Neural cell (in vitro differentiated cells): ENCODE data around the gene NR2E1. TPM values are rescaled to one million over a fixed set of nuclear protein-coding genes. Genes with fewer than 3 reads are reported as not detected.

Source experiments
- H2AFZ ChIP-seq: fragments of 200-600, 300-800 bp; sonication (generic), shearing (Covaris generic); 2 replicates; pipeline ENCODE4 v1.6.0; 2014; ENCODE audit warnings: low read depth, mild to moderate bottlenecking, antibody characterized with exemption, low read length, moderate library complexity
- H3F3A ChIP-seq: fragments of 200-600 bp; shearing (Covaris generic); 2 replicates; pipeline ENCODE4 v1.6.1; 2016; ENCODE audit warnings: mild to moderate bottlenecking, moderate library complexity, mixed read lengths, antibody characterized with exemption, low read length; ENCODE audit not compliant: insufficient read depth, poor library complexity, severe bottlenecking
- H3K27ac ChIP-seq: fragments of 200-600, 300-800 bp; sonication (generic), shearing (Covaris generic); 2 replicates; pipeline ENCODE4 v1.5.1; 2014; ENCODE audit warnings: mild to moderate bottlenecking, low read length, moderate library complexity
- H3K27me3 ChIP-seq: fragments of 300-800, 200-600 bp; sonication (generic), shearing (Covaris generic); 2 replicates; pipeline ENCODE4 v1.6.0; 2014; ENCODE audit warnings: mild to moderate bottlenecking, low read depth, low read length, moderate library complexity; ENCODE audit not compliant: insufficient read depth
- H3K36me3 ChIP-seq: fragments of 300-800, 200-600 bp; sonication (generic), shearing (Covaris generic); 2 replicates; pipeline ENCODE4 v1.5.1; 2014; ENCODE audit warnings: mild to moderate bottlenecking, antibody characterized with exemption, low read length, moderate library complexity; ENCODE audit not compliant: insufficient read depth
- H3K4me2 ChIP-seq: fragments of 300-800, 200-600 bp; sonication (generic), shearing (Covaris generic); 2 replicates; pipeline ENCODE4 v1.6.0; 2014; ENCODE audit warnings: mild to moderate bottlenecking, low read length
- H3K4me3 ChIP-seq: fragments of 300-800, 200-600 bp; sonication (generic), shearing (Covaris generic); 2 replicates; pipeline ENCODE4 v1.5.1; 2014; ENCODE audit warnings: mild to moderate bottlenecking, low read length, moderate library complexity
- H3K79me2 ChIP-seq: fragments of 200-600 bp; shearing (Covaris generic); replicated peaks from 2 replicates; pipeline ENCODE4 v1.6.0; 2014; ENCODE audit warnings: mild to moderate bottlenecking, low read length, moderate library complexity; ENCODE audit not compliant: insufficient read depth
- H3K9ac ChIP-seq: fragments of 300-800, 200-600 bp; sonication (generic), shearing (Covaris generic); 2 replicates; pipeline ENCODE4 v1.6.1; 2016; ENCODE audit warnings: mild to moderate bottlenecking, low read length, mixed read lengths
- H3K9me2 ChIP-seq: fragments of 200-600 bp; shearing (Covaris generic); 2 replicates; pipeline ENCODE4 v1.6.1; 2016; ENCODE audit warnings: mild to moderate bottlenecking, low read length, mixed read lengths; ENCODE audit not compliant: insufficient read depth
- H3K9me3 ChIP-seq: fragments of 200-600, 300-800 bp; sonication (generic), shearing (Covaris generic); 2 replicates; pipeline ENCODE4 v1.6.1; 2016; ENCODE audit warnings: mild to moderate bottlenecking, mixed run types, low read length, moderate library complexity, mixed read lengths
- H4K20me1 ChIP-seq: fragments of 200-600 bp; shearing (Covaris generic); 2 replicates; pipeline ENCODE4 v1.6.1; 2016; ENCODE audit warnings: mild to moderate bottlenecking, mixed run types; ENCODE audit not compliant: insufficient read depth
- EP300 ChIP-seq: fragments of 450-650 bp; conservative IDR thresholded peaks from 2 replicates; pipeline ENCODE4 v1.6.1; 2014; ENCODE audit warnings: antibody characterized with exemption, mild to moderate bottlenecking, moderate library complexity; ENCODE audit not compliant: poor library complexity, severe bottlenecking
- EZH2 ChIP-seq: fragments of 200-600, 300-800 bp; shearing (Covaris generic), sonication (generic); IDR thresholded peaks from 2 replicates; pipeline ENCODE4 v1.6.1; 2014; ENCODE audit warnings: antibody characterized with exemption, low read length, borderline replicate concordance, mild to moderate bottlenecking; ENCODE audit not compliant: insufficient read depth, poor library complexity, severe bottlenecking
- MXI1 ChIP-seq: fragments of 450-650 bp; conservative IDR thresholded peaks from 2 replicates; pipeline ENCODE4 v1.6.1; 2014; ENCODE audit warnings: antibody characterized with exemption, mild to moderate bottlenecking; ENCODE audit not compliant: poor library complexity, severe bottlenecking
- POLR2AphosphoS5 ChIP-seq: IDR thresholded peaks from 2 replicates; pipeline ENCODE4 v1.6.1; 2012
- RAD21 ChIP-seq: fragments of 450-650 bp; conservative IDR thresholded peaks from 2 replicates; pipeline ENCODE4 v1.6.1; 2014; ENCODE audit warnings: antibody characterized with exemption, mild to moderate bottlenecking, moderate library complexity
- SMC3 ChIP-seq: fragments of 450-650 bp; conservative IDR thresholded peaks from 2 replicates; pipeline ENCODE4 v1.6.1; 2014; ENCODE audit warnings: antibody characterized with exemption, mild to moderate bottlenecking, moderate library complexity; ENCODE audit not compliant: poor library complexity
- TAF1 ChIP-seq: IDR thresholded peaks from 2 replicates; pipeline ENCODE4 v1.6.1; 2012; ENCODE audit warnings: low read depth
- polyA plus RNA-seq: library from polyadenylated mRNA; depleted of rRNA; stranded (reverse); fragments of >200 nt; gene quantifications from 2 replicates; pipeline ENCODE4 v1.2.3, GENCODE V29; 2014
- TF ChIP-seq, protein P1 (sequence below): fragments of 450-650 bp; IDR thresholded peaks from 2 replicates; pipeline ENCODE4 v1.5.1; 2014; ENCODE audit warnings: antibody characterized with exemption, mild to moderate bottlenecking, moderate library complexity; ENCODE audit not compliant: poor library complexity, severe bottlenecking
- TF ChIP-seq, protein P2 (sequence below): IDR thresholded peaks from 2 replicates; pipeline ENCODE4 v1.6.1; 2012; ENCODE audit warnings: borderline replicate concordance

NR2E1 gene
- polyA plus RNA-seq, 1 donor from 2014 or later = 1.3 TPM

DNA sequence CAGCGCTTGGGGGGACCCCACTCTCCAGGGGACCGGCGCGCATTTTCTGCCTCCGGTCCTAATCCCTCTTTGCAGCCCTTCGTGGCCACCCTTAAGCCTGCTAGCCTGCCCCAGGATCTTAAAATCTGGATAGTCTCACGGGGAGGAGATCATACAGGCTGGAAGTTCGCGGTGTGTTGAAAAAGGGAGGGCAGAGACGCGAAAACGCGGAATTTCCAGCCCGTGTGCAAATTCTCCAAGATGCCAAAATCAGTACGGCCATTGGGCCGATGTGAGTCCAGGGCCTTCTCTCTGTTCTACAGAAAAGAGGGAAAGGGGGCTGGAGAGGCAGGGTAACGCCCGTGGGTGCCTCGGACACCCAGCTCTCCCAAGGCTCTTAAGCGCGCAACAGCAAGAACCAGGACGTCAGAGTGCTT lies 9.4 kb downstream of the NR2E1 start:
- H3K9me2 ChIP-seq = no peaks in the 10 kb centered on the region
- no peaks in the 10 kb centered on the region for H3K36me3 ChIP-seq
- H3K9me3 ChIP-seq = peaks cover 13% of the 10 kb centered on the region
- H3K4me2 ChIP-seq = no peak overlapping the region
- H2AFZ ChIP-seq = no peak overlapping the region
- H4K20me1 ChIP-seq = no peaks in the 10 kb centered on the region
- no peak for TF ChIP-seq EP300
- no peak for TF ChIP-seq SMC3
- no peak for TF ChIP-seq MXI1
- no peak for TF ChIP-seq TAF1
- no peak for TF ChIP-seq EZH2
- no peak for TF ChIP-seq RAD21
- TF ChIP-seq POLR2AphosphoS5 = no peak
- TF ChIP-seq, protein P1, sequence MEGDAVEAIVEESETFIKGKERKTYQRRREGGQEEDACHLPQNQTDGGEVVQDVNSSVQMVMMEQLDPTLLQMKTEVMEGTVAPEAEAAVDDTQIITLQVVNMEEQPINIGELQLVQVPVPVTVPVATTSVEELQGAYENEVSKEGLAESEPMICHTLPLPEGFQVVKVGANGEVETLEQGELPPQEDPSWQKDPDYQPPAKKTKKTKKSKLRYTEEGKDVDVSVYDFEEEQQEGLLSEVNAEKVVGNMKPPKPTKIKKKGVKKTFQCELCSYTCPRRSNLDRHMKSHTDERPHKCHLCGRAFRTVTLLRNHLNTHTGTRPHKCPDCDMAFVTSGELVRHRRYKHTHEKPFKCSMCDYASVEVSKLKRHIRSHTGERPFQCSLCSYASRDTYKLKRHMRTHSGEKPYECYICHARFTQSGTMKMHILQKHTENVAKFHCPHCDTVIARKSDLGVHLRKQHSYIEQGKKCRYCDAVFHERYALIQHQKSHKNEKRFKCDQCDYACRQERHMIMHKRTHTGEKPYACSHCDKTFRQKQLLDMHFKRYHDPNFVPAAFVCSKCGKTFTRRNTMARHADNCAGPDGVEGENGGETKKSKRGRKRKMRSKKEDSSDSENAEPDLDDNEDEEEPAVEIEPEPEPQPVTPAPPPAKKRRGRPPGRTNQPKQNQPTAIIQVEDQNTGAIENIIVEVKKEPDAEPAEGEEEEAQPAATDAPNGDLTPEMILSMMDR = no peak
- TF ChIP-seq, protein P2, sequence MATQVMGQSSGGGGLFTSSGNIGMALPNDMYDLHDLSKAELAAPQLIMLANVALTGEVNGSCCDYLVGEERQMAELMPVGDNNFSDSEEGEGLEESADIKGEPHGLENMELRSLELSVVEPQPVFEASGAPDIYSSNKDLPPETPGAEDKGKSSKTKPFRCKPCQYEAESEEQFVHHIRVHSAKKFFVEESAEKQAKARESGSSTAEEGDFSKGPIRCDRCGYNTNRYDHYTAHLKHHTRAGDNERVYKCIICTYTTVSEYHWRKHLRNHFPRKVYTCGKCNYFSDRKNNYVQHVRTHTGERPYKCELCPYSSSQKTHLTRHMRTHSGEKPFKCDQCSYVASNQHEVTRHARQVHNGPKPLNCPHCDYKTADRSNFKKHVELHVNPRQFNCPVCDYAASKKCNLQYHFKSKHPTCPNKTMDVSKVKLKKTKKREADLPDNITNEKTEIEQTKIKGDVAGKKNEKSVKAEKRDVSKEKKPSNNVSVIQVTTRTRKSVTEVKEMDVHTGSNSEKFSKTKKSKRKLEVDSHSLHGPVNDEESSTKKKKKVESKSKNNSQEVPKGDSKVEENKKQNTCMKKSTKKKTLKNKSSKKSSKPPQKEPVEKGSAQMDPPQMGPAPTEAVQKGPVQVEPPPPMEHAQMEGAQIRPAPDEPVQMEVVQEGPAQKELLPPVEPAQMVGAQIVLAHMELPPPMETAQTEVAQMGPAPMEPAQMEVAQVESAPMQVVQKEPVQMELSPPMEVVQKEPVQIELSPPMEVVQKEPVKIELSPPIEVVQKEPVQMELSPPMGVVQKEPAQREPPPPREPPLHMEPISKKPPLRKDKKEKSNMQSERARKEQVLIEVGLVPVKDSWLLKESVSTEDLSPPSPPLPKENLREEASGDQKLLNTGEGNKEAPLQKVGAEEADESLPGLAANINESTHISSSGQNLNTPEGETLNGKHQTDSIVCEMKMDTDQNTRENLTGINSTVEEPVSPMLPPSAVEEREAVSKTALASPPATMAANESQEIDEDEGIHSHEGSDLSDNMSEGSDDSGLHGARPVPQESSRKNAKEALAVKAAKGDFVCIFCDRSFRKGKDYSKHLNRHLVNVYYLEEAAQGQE = no peak
- H3K79me2 ChIP-seq = peaks cover 4% of the 10 kb centered on the region
- no peak overlapping the region for H3K9ac ChIP-seq
- no peak overlapping the region for H3K27ac ChIP-seq
- peaks cover 72% of the 10 kb centered on the region for H3K27me3 ChIP-seq
- H3F3A ChIP-seq = no peaks in the 10 kb centered on the region
- no peak overlapping the region for H3K4me3 ChIP-seq

DNA sequence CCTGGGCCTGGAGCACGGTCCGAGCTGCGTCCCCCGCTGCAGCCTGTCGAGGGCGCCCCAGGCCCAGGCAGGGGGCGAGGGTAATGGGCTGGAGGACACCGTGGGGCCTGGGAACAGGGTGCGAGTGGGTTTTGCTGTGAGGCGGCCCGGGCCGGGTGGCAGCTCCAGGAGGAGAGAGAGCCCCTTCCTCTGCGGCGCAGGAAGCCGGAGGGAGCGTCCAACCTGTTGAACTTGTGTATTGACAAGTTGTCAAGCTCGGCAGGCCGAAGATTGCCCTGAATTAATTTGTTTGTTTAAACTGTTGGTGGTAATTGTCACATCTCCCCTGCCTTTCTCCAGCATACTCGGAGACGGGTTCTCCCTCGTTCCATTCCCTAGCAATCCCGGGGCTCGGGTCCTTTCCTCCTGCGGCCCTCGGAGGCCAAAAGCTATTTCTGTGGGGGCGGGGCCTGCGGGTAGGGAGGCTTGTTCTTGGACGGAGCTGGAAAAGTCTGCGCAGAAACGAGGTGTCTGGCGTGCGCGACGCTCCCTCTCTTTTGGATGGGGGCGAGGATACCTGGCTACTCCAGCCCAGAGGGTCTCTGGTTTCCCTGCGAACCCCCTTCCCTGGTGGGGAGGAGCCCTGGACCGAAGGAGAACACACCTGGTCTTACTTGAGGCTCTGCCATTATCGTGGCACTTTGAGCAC lies 9.9 kb downstream of the NR2E1 start:
- no peak overlapping the region for H2AFZ ChIP-seq

More for the DNA sequence above, 9.9 kb downstream of the NR2E1 start:
- Histone ChIP-seq H3K79me2 (peaks cover 4% of the 10 kb centered on the region), H3K27me3 (peaks cover 67% of the 10 kb centered on the region), H3K4me2 (no peak overlapping the region), H3K4me3 (no peak overlapping the region), H4K20me1 (no peaks in the 10 kb centered on the region), H3K27ac (no peak overlapping the region), H3K9me2 (no peaks in the 10 kb centered on the region), H3K9me3 (peaks cover 13% of the 10 kb centered on the region), H3K36me3 (no peaks in the 10 kb centered on the region), H3K9ac (no peak overlapping the region), H3F3A (no peaks in the 10 kb centered on the region)
- TF ChIP-seq RAD21 (no peak), POLR2AphosphoS5 (no peak), SMC3 (no peak), EZH2 (no peak), TAF1 (no peak), MXI1 (no peak)
